ENCODE data around the gene MANBA.

- TF ChIP-seq CTCF (IDR thresholded peaks at IDR 0.05; ENCODE audit: insufficient read depth, low read length, poor library complexity, severe bottlenecking) (no peak), EZH2phosphoT487 (conservative IDR thresholded peaks at IDR 0.05; ENCODE audit: low read length) (no peak)
These were observed 27.2 kb upstream of the MANBA start for GRCh38 chr4:102787944-102788343.
